Suprapubic skin (tissue), 4 donors: Measurements from ENCODE around the gene TENM3. TPM values are rescaled to one million over a fixed set of nuclear protein-coding genes. Genes with fewer than 3 reads are reported as not detected.

Experiments used
- DNase-seq, 2 donors: peaks; one replicate each; pipeline ENCODE4 v3.0.0-alpha.2; 2019; ENCODE audit warnings: low spot score in 2 of 2
- H3K27ac ChIP-seq: fragments of 200-600 bp; sonication (generic); one replicate; pipeline ENCODE4 v1.5.1; 2019
- H3K27me3 ChIP-seq: fragments of 200-600 bp; sonication (generic); one replicate; pipeline ENCODE4 v1.5.1; 2019
- H3K36me3 ChIP-seq: fragments of 200-600 bp; sonication (generic); one replicate; pipeline ENCODE4 v1.5.1; 2019
- H3K4me1 ChIP-seq: fragments of 200-600 bp; sonication (generic); one replicate; pipeline ENCODE4 v1.5.1; 2019
- H3K4me3 ChIP-seq: fragments of 200-600 bp; sonication (generic); one replicate; pipeline ENCODE4 v1.5.1; 2019; ENCODE audit warnings: mild to moderate bottlenecking
- H3K9me3 ChIP-seq: fragments of 200-600 bp; sonication (generic); one replicate; pipeline ENCODE4 v1.5.1; 2019
- EP300 ChIP-seq: sonication (generic); formaldehyde crosslinking; IDR thresholded peaks from one replicate; pipeline ENCODE4 v1.6.1; 2017; ENCODE audit warnings: antibody characterized with exemption
- POLR2A ChIP-seq, 2 donors: fragments of 450-650 bp; IDR thresholded peaks; one replicate each; pipeline ENCODE4 v1.6.1; 2017; ENCODE audit warnings: antibody characterized with exemption in 2 of 2, mild to moderate bottlenecking in 2 of 2, moderate library complexity in 2 of 2
- POLR2AphosphoS5 ChIP-seq, 3 donors: sonication (generic); formaldehyde crosslinking; IDR thresholded peaks; one replicate each; pipeline ENCODE4 v1.6.1; 2017; ENCODE audit warnings: antibody characterized with exemption in 3 of 3
- whole genome bisulfite sequencing: methylation state at CpG from one replicate; pipeline ENCODE4 v1.1.5; 2018; 5-methylcytosine and 5-hydroxymethylcytosine counted together
- total RNA-seq, 4 donors: library from RNA; depleted of rRNA; stranded (reverse); fragments of >200 nt; gene quantifications; one replicate each; pipeline ENCODE4 v1.1.0, GENCODE V29; 2016
- TF ChIP-seq, protein P1 (sequence below), 2 donors: fragments of 200-600 bp in 1 of 2; fragments of 450-650 bp in 1 of 2; sonication (generic) in 1 of 2; IDR thresholded peaks; one replicate each; pipeline ENCODE4 v1.5.1; 2016 to 2019; ENCODE audit warnings: antibody characterized with exemption in 2 of 2, mild to moderate bottlenecking in 1 of 2, moderate library complexity in 1 of 2

Gene TENM3
- total RNA-seq, 4 donors from 2014 or later: 0.81 to 2.9 (median 1.8) TPM

DNA sequence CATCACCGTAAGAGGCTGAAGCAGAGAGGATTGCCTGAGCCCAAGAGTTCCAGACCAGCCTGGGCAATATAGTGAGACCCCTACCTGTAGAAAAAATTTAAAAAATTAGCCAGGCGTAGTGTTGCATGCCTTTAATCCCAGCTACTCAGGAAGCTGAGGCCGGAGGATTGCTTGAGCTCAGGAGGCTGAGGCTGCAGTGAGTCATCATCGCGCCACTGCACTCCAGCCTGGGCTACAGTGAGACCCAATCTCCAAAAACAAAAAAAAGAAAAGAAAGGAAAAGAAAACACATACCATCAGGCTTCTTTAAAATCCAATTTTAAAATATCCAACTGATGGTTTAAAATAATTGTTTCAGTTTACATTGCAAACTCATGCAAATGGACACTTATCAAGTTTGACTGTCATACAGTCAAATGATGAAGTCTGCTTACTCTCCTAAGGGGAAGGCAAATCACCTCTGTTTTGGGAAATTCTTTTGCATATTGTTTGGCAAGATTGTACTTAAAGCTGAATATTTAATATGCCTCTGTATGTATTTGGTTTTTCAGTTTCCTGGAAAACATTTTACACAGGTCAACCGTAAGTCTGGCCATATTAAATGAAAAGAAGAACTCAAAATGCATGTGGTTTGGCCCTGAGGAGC lies 23.7 kb upstream of the TENM3 start:
- H3K4me3 ChIP-seq: no peak overlapping the region
- H3K36me3 ChIP-seq: no peaks in the 10 kb centered on the region
- 92% methylated on average over 6 of the region's 6 CpGs for WGBS

DNA sequence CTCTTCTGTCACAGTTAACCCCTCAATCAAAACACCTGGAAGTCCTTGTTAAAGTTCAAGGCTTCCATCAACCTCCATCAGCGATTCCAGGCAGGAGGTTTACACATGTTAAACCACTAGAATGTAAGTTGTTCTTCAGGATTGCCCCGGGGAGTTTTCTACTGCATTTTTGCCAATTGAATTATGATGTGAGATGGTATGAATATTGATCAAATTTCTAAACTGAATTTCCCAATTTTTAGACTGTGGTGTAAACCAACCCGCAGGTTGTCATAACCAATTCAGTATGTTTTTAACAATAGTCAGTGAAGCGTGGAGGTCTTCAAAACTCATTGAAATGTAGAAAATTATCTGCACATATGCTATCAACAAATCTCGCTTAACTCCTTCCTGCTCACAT lies 21.2 kb upstream of the TENM3 start:
- TF ChIP-seq, protein P1, sequence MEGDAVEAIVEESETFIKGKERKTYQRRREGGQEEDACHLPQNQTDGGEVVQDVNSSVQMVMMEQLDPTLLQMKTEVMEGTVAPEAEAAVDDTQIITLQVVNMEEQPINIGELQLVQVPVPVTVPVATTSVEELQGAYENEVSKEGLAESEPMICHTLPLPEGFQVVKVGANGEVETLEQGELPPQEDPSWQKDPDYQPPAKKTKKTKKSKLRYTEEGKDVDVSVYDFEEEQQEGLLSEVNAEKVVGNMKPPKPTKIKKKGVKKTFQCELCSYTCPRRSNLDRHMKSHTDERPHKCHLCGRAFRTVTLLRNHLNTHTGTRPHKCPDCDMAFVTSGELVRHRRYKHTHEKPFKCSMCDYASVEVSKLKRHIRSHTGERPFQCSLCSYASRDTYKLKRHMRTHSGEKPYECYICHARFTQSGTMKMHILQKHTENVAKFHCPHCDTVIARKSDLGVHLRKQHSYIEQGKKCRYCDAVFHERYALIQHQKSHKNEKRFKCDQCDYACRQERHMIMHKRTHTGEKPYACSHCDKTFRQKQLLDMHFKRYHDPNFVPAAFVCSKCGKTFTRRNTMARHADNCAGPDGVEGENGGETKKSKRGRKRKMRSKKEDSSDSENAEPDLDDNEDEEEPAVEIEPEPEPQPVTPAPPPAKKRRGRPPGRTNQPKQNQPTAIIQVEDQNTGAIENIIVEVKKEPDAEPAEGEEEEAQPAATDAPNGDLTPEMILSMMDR (IDR thresholded peaks at IDR 0.05): no peak
- TF ChIP-seq POLR2AphosphoS5 (IDR thresholded peaks at IDR 0.05): no peak
- no peak for TF ChIP-seq EP300
- TF ChIP-seq POLR2A (IDR thresholded peaks at IDR 0.05): no peak
- 58% methylated on average over 5 of the region's 5 CpGs for WGBS

More for the DNA sequence above, 23.7 kb upstream of the TENM3 start:
- TF ChIP-seq EP300 (no peak), POLR2A (IDR thresholded peaks at IDR 0.05) (no peak), POLR2AphosphoS5 (IDR thresholded peaks at IDR 0.05) (no peak)
- TF ChIP-seq, protein P1 (IDR thresholded peaks at IDR 0.05): no peak
- Histone ChIP-seq H3K9me3 (no peaks in the 10 kb centered on the region), H3K27me3 (no peaks in the 10 kb centered on the region), H3K4me1 (no peaks in the 10 kb centered on the region), H3K27ac (no peak overlapping the region)
- DNase-seq: no peak

DNA sequence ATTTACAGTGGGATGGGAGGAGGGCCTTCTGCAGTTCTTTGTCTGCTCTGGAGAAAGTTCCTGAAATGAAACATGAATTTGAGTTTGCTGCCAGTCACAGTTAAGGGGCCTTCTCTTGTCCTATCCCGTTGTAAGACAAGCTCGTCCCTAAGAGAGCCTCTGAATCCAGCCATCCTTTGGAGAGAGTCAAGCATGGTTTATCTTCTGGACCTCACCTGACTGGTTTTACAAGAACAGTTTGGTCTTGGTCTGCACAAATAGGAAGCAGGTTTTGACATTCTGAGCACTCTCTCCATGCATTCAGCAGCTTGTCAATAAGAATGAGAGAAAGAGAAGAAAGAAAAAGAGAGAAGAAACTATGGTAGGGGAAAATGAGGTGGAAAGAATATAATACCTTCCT lies 20.4 kb upstream of the TENM3 start:
- WGBS: 54% methylated on average over 2 of the region's 2 CpGs
- no peak for DNase-seq
- no peak for TF ChIP-seq POLR2A (IDR thresholded peaks at IDR 0.05)
- no peak for TF ChIP-seq EP300
- TF ChIP-seq, protein P1 (IDR thresholded peaks at IDR 0.05): no peak
- TF ChIP-seq POLR2AphosphoS5 (IDR thresholded peaks at IDR 0.05): no peak

More for the DNA sequence above, 21.2 kb upstream of the TENM3 start:
- H3K4me3 ChIP-seq: no peak overlapping the region
- no peak for DNase-seq
- no peaks in the 10 kb centered on the region for H3K9me3 ChIP-seq
- H3K4me1 ChIP-seq: no peaks in the 10 kb centered on the region
- H3K36me3 ChIP-seq: no peaks in the 10 kb centered on the region
- no peak overlapping the region for H3K27ac ChIP-seq
- H3K27me3 ChIP-seq: no peaks in the 10 kb centered on the region

DNA sequence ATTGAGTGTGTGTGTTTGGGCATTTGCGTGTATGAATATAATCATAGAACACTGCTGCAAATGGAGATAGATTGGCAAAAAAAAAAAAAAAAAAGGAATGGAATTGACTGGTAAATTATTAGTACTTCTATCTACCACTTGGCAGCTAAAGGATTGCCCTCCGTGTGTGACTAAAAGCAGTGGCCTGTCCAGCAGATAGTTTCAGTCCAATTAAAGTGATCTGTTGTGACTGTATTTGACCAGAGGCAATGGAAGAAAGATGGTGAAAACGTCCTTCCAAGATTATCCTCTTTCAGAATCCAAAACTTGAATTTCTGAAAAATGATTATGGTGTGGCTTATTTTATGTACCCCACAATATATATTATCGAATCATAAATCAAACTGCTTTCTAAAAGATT lies 19.5 kb upstream of the TENM3 start:
- H3K36me3 ChIP-seq: no peaks in the 10 kb centered on the region
- 82% methylated on average over 4 of the region's 4 CpGs for WGBS

More for the DNA sequence above, 20.4 kb upstream of the TENM3 start:
- Histone ChIP-seq H3K9me3 (no peaks in the 10 kb centered on the region), H3K27ac (no peak overlapping the region), H3K27me3 (no peaks in the 10 kb centered on the region), H3K36me3 (no peaks in the 10 kb centered on the region), H3K4me3 (no peak overlapping the region), H3K4me1 (no peaks in the 10 kb centered on the region)

DNA sequence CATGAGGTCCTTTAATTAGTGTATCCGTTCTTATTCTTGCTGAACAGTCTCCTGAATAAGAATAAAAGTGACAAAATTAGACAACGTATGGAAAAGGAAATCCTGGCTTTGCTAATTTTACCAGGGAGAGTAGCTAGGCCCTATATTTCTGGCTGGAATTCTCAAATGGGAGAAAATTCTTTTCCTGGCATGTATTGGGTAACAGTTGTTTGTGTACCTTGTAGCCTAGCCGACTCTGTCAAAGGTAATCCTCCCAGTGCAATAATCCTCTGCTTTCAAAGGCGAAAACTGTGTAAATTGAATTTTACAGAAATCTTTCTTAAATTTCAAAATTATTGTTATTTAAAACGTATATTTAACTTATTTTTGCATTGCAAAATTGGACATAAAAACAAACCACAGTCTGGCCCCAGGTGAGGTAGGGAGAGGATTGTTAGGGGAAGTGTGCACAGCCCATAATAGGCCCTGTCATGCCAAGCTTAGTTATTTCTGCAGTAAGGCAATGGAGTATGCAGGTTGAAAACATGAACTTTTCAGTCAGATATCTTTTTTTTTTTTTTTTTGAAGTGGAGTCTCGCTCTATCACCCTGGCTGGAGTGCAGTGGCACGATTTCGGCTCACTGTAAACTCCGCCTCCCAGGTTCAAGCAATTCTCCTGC lies 18.9 kb upstream of the TENM3 start:
- Histone ChIP-seq H3K27ac (no peak overlapping the region), H3K36me3 (no peaks in the 10 kb centered on the region), H3K4me3 (no peak overlapping the region), H3K9me3 (no peaks in the 10 kb centered on the region), H3K27me3 (no peaks in the 10 kb centered on the region), H3K4me1 (no peaks in the 10 kb centered on the region)
- WGBS: 88% methylated on average over 9 of the region's 9 CpGs
- no peak for TF ChIP-seq POLR2A (IDR thresholded peaks at IDR 0.05)
- TF ChIP-seq EP300: no peak
- TF ChIP-seq, protein P1 (IDR thresholded peaks at IDR 0.05): no peak
- DNase-seq: no peak

More for the DNA sequence above, 19.5 kb upstream of the TENM3 start:
- TF ChIP-seq POLR2A (IDR thresholded peaks at IDR 0.05) (no peak), EP300 (no peak), POLR2AphosphoS5 (IDR thresholded peaks at IDR 0.05) (no peak)
- TF ChIP-seq, protein P1 (IDR thresholded peaks at IDR 0.05): no peak
- no peaks in the 10 kb centered on the region for H3K9me3 ChIP-seq
- no peaks in the 10 kb centered on the region for H3K27me3 ChIP-seq
- H3K4me1 ChIP-seq: no peaks in the 10 kb centered on the region
- no peak for DNase-seq
- no peak overlapping the region for H3K27ac ChIP-seq
- H3K4me3 ChIP-seq: no peak overlapping the region
